ENCODE measurements around the gene GPER1.

Gene GPER1

GRCh38 chr7:1090686-1091643 lies 3.1 kb downstream of the GPER1 start:
- no peak for DNase-seq (ENCODE audit: low read depth)

GRCh38 chr7:1091644-1092027 lies 3.7 kb downstream of the GPER1 start:
- no peak for DNase-seq (ENCODE audit: low read depth)

- no peak for DNase-seq (ENCODE audit: low read depth)
Observed at GRCh38 chr7:1092161-1092632, 4.3 kb downstream of the GPER1 start.

GRCh38 chr7:1092806-1093501 lies 5.0 kb downstream of the GPER1 start:
- DNase-seq (ENCODE audit: low read depth) = no peak

GRCh38 chr7:1093502-1093843 lies 5.6 kb downstream of the GPER1 start:
- no peak for DNase-seq (ENCODE audit: low read depth)

- no peak for DNase-seq (ENCODE audit: low read depth)
Observed at GRCh38 chr7:1093916-1094508, 6.1 kb downstream of the GPER1 start.

GRCh38 chr7:1094870-1095269 lies 7.0 kb downstream of the GPER1 start:
- DNase-seq (ENCODE audit: low read depth) = no peak

GRCh38 chr7:1095621-1096155 lies 7.8 kb downstream of the GPER1 start:
- DNase-seq (ENCODE audit: low read depth) = no peak

GRCh38 chr7:1096156-1097119 lies 8.5 kb downstream of the GPER1 start:
- no peak for DNase-seq (ENCODE audit: low read depth)

- DNase-seq (ENCODE audit: low read depth) = no peak
Observed at GRCh38 chr7:1097120-1097504, 9.2 kb downstream of the GPER1 start.

- DNase-seq (ENCODE audit: low read depth) = no peak
Observed at GRCh38 chr7:1098243-1099153, 10.6 kb downstream of the GPER1 start.

- no peak for DNase-seq (ENCODE audit: low read depth)
Observed at GRCh38 chr7:1099154-1099542, 11.2 kb downstream of the GPER1 start.

GRCh38 chr7:1099637-1100036 lies 11.7 kb downstream of the GPER1 start:
- no peak for DNase-seq (ENCODE audit: low read depth)

- DNase-seq (ENCODE audit: low read depth) = no peak
Observed at GRCh38 chr7:1100386-1100785, 12.5 kb downstream of the GPER1 start.

GRCh38 chr7:1100834-1101562 lies 13.1 kb downstream of the GPER1 start:
- no peak for DNase-seq (ENCODE audit: low read depth)

GRCh38 chr7:1101563-1102431 lies 13.9 kb downstream of the GPER1 start:
- no peak for DNase-seq (ENCODE audit: low read depth)

GRCh38 chr7:1103009-1103788 lies 15.3 kb downstream of the GPER1 start:
- no peak for DNase-seq (ENCODE audit: low read depth)
